Right lobe of liver (tissue), 6 donors: ENCODE measurements around the gene STN1. TPM values are rescaled to one million over a fixed set of nuclear protein-coding genes. Genes with fewer than 3 reads are reported as not detected.

Source experiments
- ATAC-seq, 4 donors: fragments of 200-7000 bp; cut with Tn5 transposase; one replicate each; pipeline ENCODE4 v1.9.1; 2020; ENCODE audit warnings: mild to moderate bottlenecking in 4 of 4, moderate library complexity in 4 of 4
- DNase-seq, 3 donors: peaks; one replicate each; pipeline ENCODE4 v3.0.0-alpha.2; 2020
- H3K27ac ChIP-seq, 3 donors: fragments of 200-600 bp; one replicate each; pipeline ENCODE4 v1.8.0; 2022
- H3K27me3 ChIP-seq, 2 donors: fragments of 200-600 bp; one replicate each; pipeline ENCODE4 v1.8.0; 2022
- H3K36me3 ChIP-seq, 4 donors: fragments of 200-600 bp; sonication (generic) in 1 of 4; one replicate each; pipeline versions ENCODE4 v1.5.1 to v1.8.0; 2017 to 2022; ENCODE audit warnings: control low read depth in 1 of 4
- H3K4me1 ChIP-seq, 4 donors: fragments of 200-600 bp; sonication (generic) in 1 of 4; one replicate each; pipeline versions ENCODE4 v1.5.1 to v1.8.0; 2017 to 2022; ENCODE audit warnings: control low read depth in 1 of 4
- H3K4me3 ChIP-seq, 3 donors: fragments of 200-600 bp; one replicate each; pipeline ENCODE4 v1.8.0; 2022
- H3K9me3 ChIP-seq, 4 donors: fragments of 200-600 bp; sonication (generic) in 1 of 4; one replicate each; pipeline versions ENCODE4 v1.5.1 to v1.8.0; 2017 to 2022; ENCODE audit warnings: control low read depth in 1 of 4
- POLR2A ChIP-seq: fragments of 450-650 bp; IDR thresholded peaks from one replicate; pipeline ENCODE4 v1.6.1; 2017; ENCODE audit warnings: antibody characterized with exemption, mild to moderate bottlenecking
- WGBS: methylation state at CpG from one replicate; pipeline ENCODE4 v1.1.6; 2018; ENCODE audit warnings: low coverage, low lambda C conversion rate; ENCODE audit not compliant: insufficient coverage; ENCODE audit errors: missing lambda C conversion rate; 5-methylcytosine and 5-hydroxymethylcytosine counted together
- intact Hi-C, 2 donors: fragments of 100-400 bp; cut with DNase I; formaldehyde crosslinking; loops; one replicate each; pipeline versions ENCODE4 v1.11.2 to v1.14.1; 2022
- total RNA-seq, 6 experiments: library from RNA; depleted of rRNA in 2 of 6; stranded (reverse); fragments of >200 nt in 2 of 6; fragmentation: NEBNext Ultra II Directional in 3 of 6; extraction: Animal tissue kit (Norgen Biotek cat#: 25700) in 3 of 6; gene quantifications; one replicate each; pipeline versions ENCODE4 v1.1.0 to v1.2.4, GENCODE V29; 2016 to 2023
- TF ChIP-seq, protein P1 (sequence below), 4 donors: fragments of 200-600 bp in 3 of 4; fragments of 450-650 bp in 1 of 4; IDR thresholded peaks; one replicate each; pipeline versions ENCODE4 v1.5.1 to v1.8.0; 2016 to 2022; ENCODE audit warnings: antibody characterized with exemption in 4 of 4, mild to moderate bottlenecking in 2 of 4
- donor health status: DM: no; HTN: yes; CAD: no.
- donor health status: DM: no; HTN: no; CAD: no.
- donor health status: DM: no; HTN: no; CAD: no.
- donor health status: DM: no; HTN: yes; CAD: no.
- donor health status: DM: no; HTN: yes; CAD: no.

The STN1 gene
- total RNA-seq, 6 experiments from 2014 or later, result 6.1 to 13.3 (median 6.6) TPM

DNA sequence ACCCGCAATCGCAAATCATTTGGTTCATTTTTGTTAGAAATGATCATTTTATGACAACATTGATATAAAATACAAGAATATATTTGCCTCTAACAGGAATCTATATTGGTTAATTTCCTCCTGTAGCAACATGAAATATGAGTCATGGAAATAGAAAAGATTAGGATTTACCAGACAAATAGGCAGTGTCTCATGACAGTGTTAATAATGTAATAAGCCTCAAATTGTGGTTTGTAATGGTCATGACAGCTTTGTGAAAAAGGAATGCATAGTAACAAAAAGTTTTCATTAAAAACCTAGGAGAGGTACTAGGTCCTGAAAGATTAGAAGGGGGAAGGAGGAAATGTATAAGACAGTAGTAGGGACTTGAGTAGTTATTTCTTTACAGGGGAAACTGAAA is 41.0 kb upstream of the STN1 start:
- no peaks in the 10 kb centered on the region for H3K36me3 ChIP-seq
- DNase-seq (no peak), ATAC-seq (no peak)
- no peak overlapping the region for H3K4me3 ChIP-seq
- intact Hi-C loops, result no loop called here
- H3K4me1 ChIP-seq, result no peaks in the 10 kb centered on the region
- H3K27ac ChIP-seq, result no peak overlapping the region
- no peaks in the 10 kb centered on the region for H3K27me3 ChIP-seq
- TF ChIP-seq, protein P1, sequence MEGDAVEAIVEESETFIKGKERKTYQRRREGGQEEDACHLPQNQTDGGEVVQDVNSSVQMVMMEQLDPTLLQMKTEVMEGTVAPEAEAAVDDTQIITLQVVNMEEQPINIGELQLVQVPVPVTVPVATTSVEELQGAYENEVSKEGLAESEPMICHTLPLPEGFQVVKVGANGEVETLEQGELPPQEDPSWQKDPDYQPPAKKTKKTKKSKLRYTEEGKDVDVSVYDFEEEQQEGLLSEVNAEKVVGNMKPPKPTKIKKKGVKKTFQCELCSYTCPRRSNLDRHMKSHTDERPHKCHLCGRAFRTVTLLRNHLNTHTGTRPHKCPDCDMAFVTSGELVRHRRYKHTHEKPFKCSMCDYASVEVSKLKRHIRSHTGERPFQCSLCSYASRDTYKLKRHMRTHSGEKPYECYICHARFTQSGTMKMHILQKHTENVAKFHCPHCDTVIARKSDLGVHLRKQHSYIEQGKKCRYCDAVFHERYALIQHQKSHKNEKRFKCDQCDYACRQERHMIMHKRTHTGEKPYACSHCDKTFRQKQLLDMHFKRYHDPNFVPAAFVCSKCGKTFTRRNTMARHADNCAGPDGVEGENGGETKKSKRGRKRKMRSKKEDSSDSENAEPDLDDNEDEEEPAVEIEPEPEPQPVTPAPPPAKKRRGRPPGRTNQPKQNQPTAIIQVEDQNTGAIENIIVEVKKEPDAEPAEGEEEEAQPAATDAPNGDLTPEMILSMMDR (IDR thresholded peaks at IDR 0.05), result no peak
- TF ChIP-seq POLR2A, result no peak
- no peaks in the 10 kb centered on the region for H3K9me3 ChIP-seq
- WGBS, result 86% methylated on average over 2 of the region's 2 CpGs

DNA sequence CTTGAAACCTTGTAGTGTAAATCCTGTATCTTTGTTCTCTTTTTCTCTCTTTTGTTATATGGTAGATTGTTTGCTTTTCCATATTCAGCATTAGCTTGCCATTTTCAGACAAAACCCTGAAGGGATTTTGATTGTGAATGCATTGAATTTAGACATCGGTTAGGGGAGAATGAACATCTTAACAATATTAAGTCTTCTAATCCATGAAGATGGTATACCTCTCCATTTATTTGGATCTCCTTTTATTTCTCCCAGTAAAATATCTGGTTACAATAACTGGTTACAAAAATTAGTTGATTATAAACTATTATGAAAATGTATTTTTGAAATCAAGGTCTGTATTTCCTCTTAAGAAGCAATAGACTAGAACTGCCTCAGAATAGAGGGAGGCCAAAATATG is 36.6 kb upstream of the STN1 start:
- ATAC-seq, result no peak
- Histone ChIP-seq H3K9me3 (no peaks in the 10 kb centered on the region), H3K27ac (no peak overlapping the region), H3K27me3 (no peaks in the 10 kb centered on the region), H3K4me3 (no peak overlapping the region), H3K4me1 (no peaks in the 10 kb centered on the region), H3K36me3 (no peaks in the 10 kb centered on the region)
- DNase-seq, result no peak
- TF ChIP-seq, protein P1 (IDR thresholded peaks at IDR 0.05), result no peak
- TF ChIP-seq POLR2A, result no peak
- WGBS, result 100% methylated on average over 1 of the region's 1 CpG
- intact Hi-C loops, result no loop called here

DNA sequence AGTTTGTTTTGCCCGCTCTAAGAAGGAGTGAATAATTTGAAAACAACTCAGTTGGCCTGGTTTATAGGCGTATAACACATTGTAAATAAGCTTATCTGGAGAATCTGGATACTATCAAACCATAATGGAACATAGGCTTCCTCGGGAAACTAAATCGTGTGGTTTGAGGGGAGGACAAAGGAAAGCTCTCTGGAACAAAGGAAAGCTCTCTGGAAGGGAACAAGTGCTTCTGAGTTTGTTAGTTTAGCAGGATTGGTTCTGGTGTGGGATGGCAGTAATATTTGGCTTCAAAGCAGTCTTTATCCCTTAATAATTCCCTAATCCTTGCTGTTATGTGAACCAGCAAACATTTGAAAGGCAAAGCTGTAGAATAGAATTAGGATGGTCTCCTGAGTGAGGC is 34.0 kb upstream of the STN1 start:
- TF ChIP-seq, protein P1 (IDR thresholded peaks at IDR 0.05), result no peak
- no peak for TF ChIP-seq POLR2A
- Histone ChIP-seq H3K27ac (no peak overlapping the region), H3K4me3 (no peak overlapping the region), H3K9me3 (no peaks in the 10 kb centered on the region), H3K36me3 (no peaks in the 10 kb centered on the region), H3K27me3 (no peaks in the 10 kb centered on the region), H3K4me1 (no peaks in the 10 kb centered on the region)
- ATAC-seq (no peak), DNase-seq (no peak)
- 86% methylated on average over 4 of the region's 4 CpGs for WGBS
- intact Hi-C loops, result no loop called here

DNA sequence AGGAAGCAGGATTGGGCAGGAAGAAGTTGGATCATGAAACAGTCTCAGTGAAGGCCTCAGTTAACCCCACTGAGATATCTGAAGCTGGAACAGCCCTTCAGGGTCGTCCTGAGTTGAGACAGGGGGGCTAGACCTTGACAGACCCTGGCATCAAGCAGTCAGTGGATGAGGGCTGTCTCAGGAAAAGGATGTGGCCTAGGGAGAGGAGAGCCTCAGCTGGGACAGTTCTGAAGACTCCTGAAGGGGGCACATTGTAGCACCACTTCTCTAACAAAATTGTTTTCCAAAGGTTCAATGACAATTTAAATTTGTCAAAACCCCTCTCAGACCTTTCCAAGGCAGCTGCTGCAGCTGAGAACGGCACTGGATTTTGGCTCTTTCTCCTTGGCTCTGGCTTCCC is 33.2 kb upstream of the STN1 start:
- no peak overlapping the region for H3K27ac ChIP-seq
- no peaks in the 10 kb centered on the region for H3K27me3 ChIP-seq
- no peaks in the 10 kb centered on the region for H3K36me3 ChIP-seq
- TF ChIP-seq POLR2A, result no peak
- TF ChIP-seq, protein P1 (IDR thresholded peaks at IDR 0.05), result no peak
- ATAC-seq (no peak), DNase-seq (no peak)
- WGBS, result 52% methylated on average over 2 of the region's 2 CpGs
- intact Hi-C loops, result no loop called here
- H3K4me3 ChIP-seq, result no peak overlapping the region
- H3K4me1 ChIP-seq, result no peaks in the 10 kb centered on the region
- H3K9me3 ChIP-seq, result no peaks in the 10 kb centered on the region

DNA sequence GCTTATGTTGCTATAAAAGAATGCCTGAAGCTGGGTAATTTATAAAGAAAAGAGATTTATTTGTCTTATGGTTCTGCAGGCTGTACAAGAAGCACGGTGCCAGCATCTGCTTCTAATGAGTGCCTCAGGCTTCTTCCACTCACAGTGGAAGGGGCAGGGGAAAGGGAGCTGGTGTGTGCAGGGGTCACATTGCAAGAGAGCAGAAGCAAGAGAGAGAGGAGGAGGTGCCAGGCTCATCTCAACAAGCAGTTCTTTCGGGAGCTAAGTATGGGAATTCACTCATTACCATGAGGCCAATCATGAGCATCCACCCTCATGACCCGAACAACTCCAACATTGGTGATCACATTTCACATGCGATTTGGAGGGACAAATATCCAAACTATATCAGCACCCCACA is 31.7 kb upstream of the STN1 start:
- Histone ChIP-seq H3K27me3 (no peaks in the 10 kb centered on the region), H3K27ac (no peak overlapping the region), H3K4me1 (no peaks in the 10 kb centered on the region), H3K36me3 (no peaks in the 10 kb centered on the region), H3K9me3 (no peaks in the 10 kb centered on the region), H3K4me3 (no peak overlapping the region)
- intact Hi-C loops, result no loop called here
- no peak for DNase-seq
- TF ChIP-seq, protein P1 (IDR thresholded peaks at IDR 0.05), result no peak
- TF ChIP-seq POLR2A, result no peak
- no peak for ATAC-seq
- 82% methylated on average over 3 of the region's 4 CpGs for WGBS
